Measurements from ENCODE around the gene DYSF. TPM values are rescaled to one million over a fixed set of nuclear protein-coding genes. Genes with fewer than 3 reads are reported as not detected.

DYSF gene
- total RNA-seq, 1 donor from 2014 or later = 11.1 TPM

DNA sequence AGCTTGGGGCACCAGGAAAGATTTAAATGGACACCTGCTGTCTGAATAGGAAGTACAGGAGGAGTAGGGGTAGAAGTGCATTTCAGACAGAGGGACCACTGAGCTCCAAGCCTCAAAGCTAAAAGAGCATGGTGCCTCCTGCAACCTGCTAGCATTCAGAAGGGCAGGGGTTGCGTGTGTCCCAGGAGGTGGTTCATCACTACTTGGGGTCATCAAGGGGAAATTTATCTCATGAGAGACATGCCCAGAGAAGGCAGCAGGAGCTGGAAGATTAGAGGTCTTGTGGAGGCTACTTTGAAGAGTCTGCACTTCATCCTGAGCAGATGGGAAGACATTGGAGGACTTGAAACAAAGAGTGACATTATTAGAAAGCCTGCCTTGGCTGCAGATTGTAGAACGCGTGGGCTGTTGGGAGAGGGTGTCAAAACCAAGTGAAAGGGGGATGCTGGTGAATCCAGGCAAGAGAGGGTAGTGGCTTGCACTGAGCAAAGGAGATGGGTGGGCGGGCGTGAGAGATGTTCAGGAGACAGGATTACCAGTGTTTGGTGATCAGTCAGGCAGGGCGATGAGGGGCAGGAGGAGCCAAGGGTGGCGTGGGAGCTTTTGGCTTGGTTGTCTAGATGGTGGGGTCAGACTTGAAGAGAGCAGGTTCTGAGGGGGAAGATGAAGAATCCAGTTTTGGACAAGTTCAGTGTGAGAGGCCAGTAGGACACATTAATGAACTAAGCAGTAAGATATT lies 154.0 kb downstream of the DYSF start:
- no peak overlapping the region for H3K4me3 Mint-ChIP-seq (ENCODE audit: unreplicated experiment)
- no peak overlapping the region for H3K27ac Mint-ChIP-seq (ENCODE audit: unreplicated experiment)
- peaks cover 7% of the 10 kb centered on the region for H3K27me3 Mint-ChIP-seq (ENCODE audit: unreplicated experiment)
- peak; percentile 7 for DNase-seq
- no peaks in the 10 kb centered on the region for H3K36me3 Mint-ChIP-seq (ENCODE audit: unreplicated experiment)
- TF ChIP-seq, protein P1, sequence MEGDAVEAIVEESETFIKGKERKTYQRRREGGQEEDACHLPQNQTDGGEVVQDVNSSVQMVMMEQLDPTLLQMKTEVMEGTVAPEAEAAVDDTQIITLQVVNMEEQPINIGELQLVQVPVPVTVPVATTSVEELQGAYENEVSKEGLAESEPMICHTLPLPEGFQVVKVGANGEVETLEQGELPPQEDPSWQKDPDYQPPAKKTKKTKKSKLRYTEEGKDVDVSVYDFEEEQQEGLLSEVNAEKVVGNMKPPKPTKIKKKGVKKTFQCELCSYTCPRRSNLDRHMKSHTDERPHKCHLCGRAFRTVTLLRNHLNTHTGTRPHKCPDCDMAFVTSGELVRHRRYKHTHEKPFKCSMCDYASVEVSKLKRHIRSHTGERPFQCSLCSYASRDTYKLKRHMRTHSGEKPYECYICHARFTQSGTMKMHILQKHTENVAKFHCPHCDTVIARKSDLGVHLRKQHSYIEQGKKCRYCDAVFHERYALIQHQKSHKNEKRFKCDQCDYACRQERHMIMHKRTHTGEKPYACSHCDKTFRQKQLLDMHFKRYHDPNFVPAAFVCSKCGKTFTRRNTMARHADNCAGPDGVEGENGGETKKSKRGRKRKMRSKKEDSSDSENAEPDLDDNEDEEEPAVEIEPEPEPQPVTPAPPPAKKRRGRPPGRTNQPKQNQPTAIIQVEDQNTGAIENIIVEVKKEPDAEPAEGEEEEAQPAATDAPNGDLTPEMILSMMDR (IDR thresholded peaks at IDR 0.05; ENCODE audit: partially characterized antibody, unreplicated experiment) = no peak
- H3K9me3 Mint-ChIP-seq (ENCODE audit: unreplicated experiment) = peaks cover 11% of the 10 kb centered on the region
- peaks cover 14% of the 10 kb centered on the region for H3K4me1 Mint-ChIP-seq (ENCODE audit: low read depth, unreplicated experiment)

DNA sequence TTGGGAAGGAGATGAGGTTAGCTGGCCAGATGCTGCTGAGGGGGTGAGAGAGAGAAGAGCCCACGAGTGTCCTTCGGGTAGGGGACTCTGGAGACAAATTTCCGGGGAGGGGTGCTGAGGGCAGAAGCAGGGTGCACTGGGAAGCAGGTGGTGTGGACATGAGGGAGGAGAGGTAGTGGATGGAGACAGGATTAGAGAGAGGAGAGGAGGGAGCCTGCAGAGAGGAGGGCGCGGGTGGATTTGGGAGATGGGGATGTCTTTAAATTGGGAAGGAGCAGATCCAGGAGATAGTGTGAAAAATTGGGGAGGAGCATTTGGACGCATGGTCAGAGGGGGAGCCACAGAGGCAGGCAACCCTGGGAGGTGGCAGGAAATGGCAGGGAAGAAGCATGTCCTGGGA lies 154.7 kb downstream of the DYSF start:
- Mint-ChIP-seq H3K9me3 (ENCODE audit: unreplicated experiment) (peaks cover 10% of the 10 kb centered on the region), H3K27ac (ENCODE audit: unreplicated experiment) (no peak overlapping the region), H3K36me3 (ENCODE audit: unreplicated experiment) (no peaks in the 10 kb centered on the region), H3K27me3 (ENCODE audit: unreplicated experiment) (peaks cover 9% of the 10 kb centered on the region), H3K4me1 (ENCODE audit: low read depth, unreplicated experiment) (peaks cover 14% of the 10 kb centered on the region), H3K4me3 (ENCODE audit: unreplicated experiment) (no peak overlapping the region)
- no peak for DNase-seq
- TF ChIP-seq, protein P1 (IDR thresholded peaks at IDR 0.05; ENCODE audit: partially characterized antibody, unreplicated experiment) = no peak

DNA sequence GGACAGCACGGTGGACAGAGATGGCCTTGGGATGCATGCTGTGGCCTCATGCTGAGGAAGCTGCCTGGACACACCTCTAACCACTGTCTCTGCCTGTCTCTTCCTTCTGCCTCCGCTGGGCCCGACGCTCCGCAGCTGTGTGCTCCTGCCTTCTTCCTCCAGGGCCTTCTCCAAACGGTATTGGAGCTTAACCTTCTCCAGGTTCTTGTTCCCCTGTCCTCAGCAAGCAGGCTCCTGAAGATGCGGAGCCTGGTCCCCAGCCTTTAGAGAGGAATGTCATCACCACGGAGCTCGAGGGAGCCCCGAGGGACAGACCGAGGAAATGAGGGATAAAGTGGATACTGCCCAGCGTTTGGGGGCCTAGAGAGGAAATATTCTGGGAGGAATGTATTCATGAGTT lies 155.1 kb downstream of the DYSF start:
- DNase-seq = peak; percentile 11
- Mint-ChIP-seq H3K4me3 (ENCODE audit: unreplicated experiment) (no peak overlapping the region), H3K4me1 (ENCODE audit: low read depth, unreplicated experiment) (peaks cover 14% of the 10 kb centered on the region), H3K9me3 (ENCODE audit: unreplicated experiment) (peaks cover 8% of the 10 kb centered on the region), H3K27ac (ENCODE audit: unreplicated experiment) (peak overlapping the region; percentile 17), H3K36me3 (ENCODE audit: unreplicated experiment) (no peaks in the 10 kb centered on the region), H3K27me3 (ENCODE audit: unreplicated experiment) (peaks cover 9% of the 10 kb centered on the region)
- TF ChIP-seq, protein P1 (IDR thresholded peaks at IDR 0.05; ENCODE audit: partially characterized antibody, unreplicated experiment) = no peak

DNA sequence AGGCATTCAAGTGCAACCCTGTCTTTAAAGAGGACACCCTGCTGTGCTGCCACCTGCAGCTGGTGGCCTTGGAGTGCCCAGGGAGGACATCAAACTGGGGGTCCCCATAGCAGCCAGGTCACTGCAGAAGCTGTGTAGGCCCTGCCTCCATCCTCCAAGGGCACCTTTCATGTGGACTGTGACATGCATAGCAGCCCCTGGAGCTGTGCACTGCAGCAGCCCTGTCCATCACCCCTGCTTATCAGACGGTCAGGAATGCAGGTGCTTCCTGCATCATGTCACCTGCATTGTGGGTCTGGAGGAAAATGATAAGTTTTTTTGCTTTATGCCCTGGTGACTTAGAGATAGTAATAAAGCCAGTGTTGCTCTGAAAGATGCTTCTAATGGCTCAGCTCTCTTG lies 155.7 kb downstream of the DYSF start:
- peaks cover 14% of the 10 kb centered on the region for H3K4me1 Mint-ChIP-seq (ENCODE audit: low read depth, unreplicated experiment)
- DNase-seq = peak; percentile 6
- TF ChIP-seq, protein P1 (IDR thresholded peaks at IDR 0.05; ENCODE audit: partially characterized antibody, unreplicated experiment) = no peak

DNA sequence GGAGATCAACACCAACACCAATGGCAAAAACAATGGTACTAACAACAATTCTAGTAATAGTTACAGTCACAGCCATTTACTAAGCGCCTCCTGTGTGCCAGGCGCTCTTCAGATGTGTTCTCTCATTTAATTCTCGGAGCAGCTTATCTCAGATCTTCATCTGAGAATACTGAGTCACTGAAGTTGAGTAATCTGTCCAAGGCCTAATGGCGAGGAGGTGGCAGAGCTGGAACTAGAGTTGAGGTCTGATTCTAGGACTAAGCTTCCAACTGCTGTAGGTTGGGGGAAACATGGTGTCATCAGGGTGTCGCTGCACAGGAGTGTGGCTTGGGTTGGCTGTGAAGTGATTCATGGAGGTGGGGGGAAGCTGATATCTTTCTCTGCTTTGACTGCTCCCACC lies 156.1 kb downstream of the DYSF start:
- no peak for DNase-seq
- Mint-ChIP-seq H3K4me3 (ENCODE audit: unreplicated experiment) (no peak overlapping the region), H3K27ac (ENCODE audit: unreplicated experiment) (no peak overlapping the region)

More for the DNA sequence above, 155.7 kb downstream of the DYSF start:
- no peak overlapping the region for H3K27ac Mint-ChIP-seq (ENCODE audit: unreplicated experiment)
- peaks cover 9% of the 10 kb centered on the region for H3K27me3 Mint-ChIP-seq (ENCODE audit: unreplicated experiment)
- no peaks in the 10 kb centered on the region for H3K36me3 Mint-ChIP-seq (ENCODE audit: unreplicated experiment)
- no peak overlapping the region for H3K4me3 Mint-ChIP-seq (ENCODE audit: unreplicated experiment)
- H3K9me3 Mint-ChIP-seq (ENCODE audit: unreplicated experiment) = peaks cover 8% of the 10 kb centered on the region

More for the DNA sequence above, 156.1 kb downstream of the DYSF start:
- TF ChIP-seq, protein P1 (IDR thresholded peaks at IDR 0.05; ENCODE audit: partially characterized antibody, unreplicated experiment) = no peak
- Mint-ChIP-seq H3K9me3 (ENCODE audit: unreplicated experiment) (peaks cover 8% of the 10 kb centered on the region), H3K27me3 (ENCODE audit: unreplicated experiment) (peaks cover 9% of the 10 kb centered on the region), H3K4me1 (ENCODE audit: low read depth, unreplicated experiment) (peaks cover 14% of the 10 kb centered on the region), H3K36me3 (ENCODE audit: unreplicated experiment) (no peaks in the 10 kb centered on the region)
